Measurements from ENCODE around the gene DNASE1L1. TPM values are rescaled to one million over a fixed set of nuclear protein-coding genes. Genes with fewer than 3 reads are reported as not detected.

The DNASE1L1 gene
- 12.3 TPM for polyA plus RNA-seq (2012; ENCODE audit: missing spikeins)

- peak; percentile 63 for DNase-seq (ENCODE audit: insufficient read length)
- peak; percentile 78 for FAIRE-seq
- TF ChIP-seq POLR2AphosphoS5 (IDR thresholded peaks at IDR 0.05; ENCODE audit: low read depth, low read length) (no peak), POLR2A (IDR thresholded peaks at IDR 0.05; ENCODE audit: low read depth, low read length) (no peak), TAF1 (IDR thresholded peaks at IDR 0.05; ENCODE audit: borderline replicate concordance, low read depth, low read length) (no peak)
Observed at GRCh38 chrX:154409222-154409871, at the start of gene DNASE1L1. TSS of gene DNASE1L1 (minus strand) at chrX:154409254. CDS start at chrX:154405568, 3,686 bp downstream.

GRCh38 chrX:154458116-154458953 is 49.3 kb upstream of the DNASE1L1 start, which contains the start of gene PLXNA3:
TSS of gene PLXNA3 (plus strand) at chrX:154458281. CDS start at chrX:154460184, 1,903 bp downstream.
- peak; percentile 68; the same call in 1 of the 2 replicates for TF ChIP-seq POLR2A (IDR thresholded peaks at IDR 0.05; ENCODE audit: low read depth, low read length)
- TF ChIP-seq POLR2AphosphoS5 (IDR thresholded peaks at IDR 0.05; ENCODE audit: low read depth, low read length): no peak
- DNase-seq (ENCODE audit: insufficient read length): peak; percentile 68
- no peak for FAIRE-seq

- no peak for TF ChIP-seq POLR2A (IDR thresholded peaks at IDR 0.05; ENCODE audit: low read depth, low read length)
- TF ChIP-seq POLR2AphosphoS5 (IDR thresholded peaks at IDR 0.05; ENCODE audit: low read depth, low read length): no peak
- TF ChIP-seq TAF1 (IDR thresholded peaks at IDR 0.05; ENCODE audit: borderline replicate concordance, low read depth, low read length): no peak
- FAIRE-seq: no peak
- DNase-seq (ENCODE audit: insufficient read length): peak; percentile 76
Observed at GRCh38 chrX:154457491-154458115, 48.5 kb upstream of the DNASE1L1 start.

GRCh38 chrX:154452823-154453222 is 43.8 kb upstream of the DNASE1L1 start:
- TF ChIP-seq TAF1 (IDR thresholded peaks at IDR 0.05; ENCODE audit: borderline replicate concordance, low read depth, low read length) (no peak), POLR2A (IDR thresholded peaks at IDR 0.05; ENCODE audit: low read depth, low read length) (no peak), POLR2AphosphoS5 (IDR thresholded peaks at IDR 0.05; ENCODE audit: low read depth, low read length) (no peak)
- FAIRE-seq (no peak), DNase-seq (ENCODE audit: insufficient read length) (no peak)

- TF ChIP-seq TAF1 (IDR thresholded peaks at IDR 0.05; ENCODE audit: borderline replicate concordance, low read depth, low read length) (no peak), POLR2A (IDR thresholded peaks at IDR 0.05; ENCODE audit: low read depth, low read length) (no peak)
- DNase-seq (ENCODE audit: insufficient read length) (no peak), FAIRE-seq (no peak)
Observed at GRCh38 chrX:154450312-154450711, 41.3 kb upstream of the DNASE1L1 start.

GRCh38 chrX:154449618-154450017 is 40.6 kb upstream of the DNASE1L1 start:
- FAIRE-seq (no peak), DNase-seq (ENCODE audit: insufficient read length) (no peak)
- no peak for TF ChIP-seq POLR2A (IDR thresholded peaks at IDR 0.05; ENCODE audit: low read depth, low read length)
- TF ChIP-seq TAF1 (IDR thresholded peaks at IDR 0.05; ENCODE audit: borderline replicate concordance, low read depth, low read length): no peak
- TF ChIP-seq POLR2AphosphoS5 (IDR thresholded peaks at IDR 0.05; ENCODE audit: low read depth, low read length): no peak

- FAIRE-seq (no peak), DNase-seq (ENCODE audit: insufficient read length) (no peak)
- TF ChIP-seq POLR2A (IDR thresholded peaks at IDR 0.05; ENCODE audit: low read depth, low read length) (no peak), TAF1 (IDR thresholded peaks at IDR 0.05; ENCODE audit: borderline replicate concordance, low read depth, low read length) (no peak), POLR2AphosphoS5 (IDR thresholded peaks at IDR 0.05; ENCODE audit: low read depth, low read length) (no peak)
Observed at GRCh38 chrX:154448484-154448883, 39.4 kb upstream of the DNASE1L1 start.

- DNase-seq (ENCODE audit: insufficient read length): no peak
- TF ChIP-seq TAF1 (IDR thresholded peaks at IDR 0.05; ENCODE audit: borderline replicate concordance, low read depth, low read length) (no peak), POLR2AphosphoS5 (IDR thresholded peaks at IDR 0.05; ENCODE audit: low read depth, low read length) (no peak), POLR2A (IDR thresholded peaks at IDR 0.05; ENCODE audit: low read depth, low read length) (no peak)
- no peak for FAIRE-seq
Observed at GRCh38 chrX:154446430-154446829, 37.4 kb upstream of the DNASE1L1 start.

- no peak for TF ChIP-seq POLR2AphosphoS5 (IDR thresholded peaks at IDR 0.05; ENCODE audit: low read depth, low read length)
- TF ChIP-seq TAF1 (IDR thresholded peaks at IDR 0.05; ENCODE audit: borderline replicate concordance, low read depth, low read length): no peak
- no peak for TF ChIP-seq POLR2A (IDR thresholded peaks at IDR 0.05; ENCODE audit: low read depth, low read length)
- DNase-seq (ENCODE audit: insufficient read length) (no peak), FAIRE-seq (no peak)
Observed at GRCh38 chrX:154445776-154446175, 36.7 kb upstream of the DNASE1L1 start.

- DNase-seq (ENCODE audit: insufficient read length) (no peak), FAIRE-seq (no peak)
- TF ChIP-seq TAF1 (IDR thresholded peaks at IDR 0.05; ENCODE audit: borderline replicate concordance, low read depth, low read length): no peak
- no peak for TF ChIP-seq POLR2AphosphoS5 (IDR thresholded peaks at IDR 0.05; ENCODE audit: low read depth, low read length)
- no peak for TF ChIP-seq POLR2A (IDR thresholded peaks at IDR 0.05; ENCODE audit: low read depth, low read length)
Observed at GRCh38 chrX:154444755-154445246, 35.7 kb upstream of the DNASE1L1 start.

Data from GM12892 (cell line).